GM21526 (cell line): ENCODE results near the gene DBN1.
"Not testable (repeated sequence)": the region's sequence is repeated elsewhere in the genome, so short reads cannot be mapped to it uniquely, and the experiment has no call there.

Experiments used
- ATAC-seq: cut with Tn5 transposase; IDR thresholded peaks from one replicate; pipeline ENCODE4 v1.9.1; 2021; ENCODE audit warnings: moderate library complexity; ENCODE audit not compliant: unreplicated experiment, low FRiP score

The DBN1 gene

DNA sequence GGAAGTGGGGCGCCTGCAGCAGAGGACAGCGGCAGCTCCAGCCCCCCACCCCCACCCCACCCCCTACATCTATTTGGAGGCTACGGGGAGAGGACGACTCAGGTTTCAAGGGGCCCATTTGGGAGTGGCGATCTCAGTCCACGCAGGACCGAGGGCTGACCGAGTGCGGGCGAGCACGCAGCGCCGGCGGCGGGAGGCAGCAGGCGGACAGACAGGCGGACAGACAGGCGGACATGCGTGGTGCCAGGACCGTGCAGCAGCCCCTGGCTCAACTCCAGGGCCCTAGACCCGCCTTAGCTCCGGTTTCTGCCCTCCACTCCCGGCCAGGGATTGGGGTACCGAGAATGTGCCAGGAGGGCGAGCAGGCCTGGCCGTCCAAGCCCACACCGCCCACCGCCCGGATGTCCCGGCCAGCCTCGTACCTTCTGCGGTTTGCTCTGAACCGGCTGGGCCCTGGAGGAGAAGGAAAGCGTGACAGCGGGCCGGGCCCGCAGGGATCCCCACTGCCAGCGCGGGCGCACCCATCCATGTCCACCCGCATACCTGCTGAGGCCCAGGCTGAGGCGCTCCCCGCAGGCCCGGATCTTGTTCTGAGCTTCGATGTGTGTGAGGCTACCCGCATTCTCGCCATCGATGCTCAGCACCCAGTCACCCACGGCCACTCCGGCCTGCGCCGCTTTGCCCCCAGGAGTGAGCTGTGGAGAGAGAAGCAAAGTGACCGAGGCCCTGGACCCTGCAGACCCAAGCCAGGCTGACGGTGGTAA lies 18.7 kb upstream of the DBN1 start:
- no peak for ATAC-seq

DNA sequence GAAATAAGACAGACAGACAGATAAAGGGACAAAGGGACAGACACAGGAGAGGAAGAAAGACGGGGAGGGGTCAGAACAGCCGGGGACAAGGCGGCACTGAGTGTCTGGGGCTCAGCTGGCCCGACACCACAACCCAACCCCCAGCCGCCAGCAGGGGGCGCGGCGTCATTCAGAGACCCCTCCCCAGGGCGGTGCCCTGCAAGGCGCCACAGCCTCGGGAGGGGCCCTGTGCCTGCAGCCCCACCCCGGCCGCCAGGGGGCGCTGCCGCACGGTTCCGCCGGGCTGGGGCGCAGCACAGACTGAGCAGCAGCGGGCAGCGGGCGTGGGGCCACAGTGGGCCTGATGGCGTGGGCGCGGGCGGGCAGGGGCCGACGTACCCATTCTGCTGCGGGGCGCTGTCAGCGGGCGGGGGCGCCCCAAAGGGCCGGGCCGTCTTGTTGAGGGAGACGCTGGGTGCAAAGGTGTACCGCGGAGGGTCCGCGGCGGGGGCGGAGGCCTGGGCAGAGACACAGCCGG lies 18.1 kb upstream of the DBN1 start:
- no peak for ATAC-seq

DNA sequence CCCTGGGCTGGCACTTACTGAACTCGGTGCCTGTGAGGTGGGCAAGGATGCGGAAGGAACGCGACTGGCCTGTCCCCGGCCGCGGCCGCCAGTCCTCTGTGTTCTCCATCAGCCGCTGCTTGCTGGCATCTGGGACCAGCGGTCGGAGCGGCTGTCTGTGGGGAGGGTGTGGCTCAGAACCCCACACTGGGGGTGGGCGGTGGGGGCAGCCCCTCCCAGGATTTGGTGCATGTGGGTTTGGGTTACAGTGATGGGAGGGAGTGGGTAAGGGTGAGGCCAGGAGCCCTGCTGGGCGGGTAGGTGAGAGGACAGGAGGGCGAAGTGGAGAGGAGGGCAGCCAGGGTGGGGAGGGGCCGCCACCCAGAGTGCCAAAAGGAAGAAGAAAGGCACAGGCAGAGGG lies 17.6 kb upstream of the DBN1 start:
- ATAC-seq: no peak

DNA sequence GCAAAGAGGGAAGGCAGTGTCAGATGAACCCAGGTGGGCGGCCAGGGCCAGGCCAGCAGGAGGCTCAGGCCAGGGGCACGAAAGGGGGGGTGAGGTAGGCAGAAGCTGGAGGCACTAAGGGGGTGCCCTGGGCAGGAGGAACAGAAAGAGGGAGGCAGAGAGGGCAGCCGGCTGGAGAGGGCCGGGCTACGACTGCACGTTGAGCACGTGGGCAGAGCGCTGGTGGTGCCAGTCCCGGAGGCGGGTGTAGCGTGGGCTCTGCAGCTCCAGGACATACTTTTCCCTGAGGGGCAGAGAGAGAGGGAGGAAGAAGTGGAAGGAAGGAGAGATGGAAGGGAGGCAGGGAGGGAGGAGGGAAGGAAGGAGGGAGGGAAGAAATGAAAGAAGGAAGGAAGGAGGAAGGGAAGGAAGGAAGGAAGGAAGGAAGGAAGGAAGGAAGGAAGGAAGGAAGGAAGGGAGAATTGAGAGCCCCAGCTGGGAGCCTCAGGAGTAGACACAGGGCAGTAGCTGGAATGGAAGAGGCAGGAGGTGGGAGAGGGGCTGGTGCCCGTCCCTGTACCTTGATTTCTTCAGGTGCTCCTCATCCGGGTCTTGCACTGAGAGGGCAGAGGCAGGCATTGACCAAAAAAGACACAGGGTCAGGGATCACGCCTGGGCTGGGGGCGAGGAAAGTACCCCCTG lies 17.0 kb upstream of the DBN1 start:
- no peak for ATAC-seq

DNA sequence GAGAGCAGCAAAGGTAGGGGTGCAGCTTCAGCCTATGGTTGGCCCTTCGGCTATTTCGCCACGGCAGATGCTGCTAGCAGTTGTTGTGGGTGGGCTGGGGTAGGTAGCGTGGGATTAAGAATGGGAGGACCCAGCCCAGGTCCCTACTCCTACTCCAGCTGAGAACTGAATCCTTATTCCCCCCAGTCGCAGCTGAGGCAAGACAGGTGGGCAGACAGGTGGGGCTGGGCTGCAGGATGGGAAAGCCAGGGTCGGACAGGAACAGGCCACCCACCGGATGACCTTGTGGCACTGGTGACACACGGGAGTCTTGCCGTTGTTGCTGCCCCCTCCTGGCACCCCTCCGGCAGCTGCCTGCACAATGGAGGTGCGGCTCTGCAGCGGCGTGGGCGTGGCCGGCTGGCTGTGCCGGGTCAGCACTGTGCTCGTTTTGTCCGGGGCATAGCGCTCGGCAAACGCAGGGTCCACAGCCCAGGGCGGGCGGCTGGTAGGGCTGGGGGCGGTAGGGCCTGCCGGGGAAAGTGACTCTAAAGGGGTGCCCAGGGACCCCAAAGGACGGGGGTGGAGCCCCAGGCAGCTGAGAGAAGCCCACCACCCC lies 15.8 kb upstream of the DBN1 start:
- ATAC-seq: no peak

DNA sequence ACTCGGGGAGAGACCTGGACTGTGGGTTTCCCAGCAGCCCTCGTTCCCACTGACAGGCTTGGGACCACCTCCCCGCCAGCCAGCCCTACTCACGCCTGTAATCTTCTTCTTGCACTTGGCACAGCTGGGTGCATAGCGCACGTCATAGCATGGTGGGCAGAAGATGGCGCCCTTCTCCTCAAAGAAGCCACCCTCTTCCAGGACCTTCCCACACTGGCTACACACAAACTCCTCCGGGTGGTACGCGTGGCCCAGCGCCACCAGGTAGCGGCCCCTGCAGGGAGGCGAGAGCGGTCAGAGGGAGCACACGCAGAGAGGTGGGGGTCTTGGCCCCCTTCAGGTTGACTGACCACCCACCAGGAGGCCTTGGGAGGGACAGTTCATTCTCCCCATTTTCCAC lies 14.5 kb upstream of the DBN1 start:
- no peak for ATAC-seq

DNA sequence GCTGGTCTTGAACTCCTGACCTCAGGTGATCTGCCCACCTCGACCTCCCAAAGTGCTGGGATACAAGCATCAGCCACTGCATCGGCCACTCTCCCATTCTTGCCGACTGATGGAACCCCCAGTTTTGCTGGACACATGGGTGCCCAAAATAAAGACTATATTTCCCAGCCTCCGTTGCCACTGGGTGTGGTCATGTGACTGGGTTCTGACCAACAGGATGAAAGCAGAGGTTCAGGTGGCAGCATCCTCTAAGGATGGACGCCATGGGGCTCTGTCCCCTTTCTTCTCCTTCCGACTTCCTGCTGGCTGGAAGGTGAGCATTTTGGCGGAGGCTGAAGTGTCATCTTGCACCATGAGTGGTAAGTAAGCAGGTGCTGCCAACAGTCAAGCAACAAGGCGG lies 13.7 kb upstream of the DBN1 start:
- ATAC-seq: no peak

DNA sequence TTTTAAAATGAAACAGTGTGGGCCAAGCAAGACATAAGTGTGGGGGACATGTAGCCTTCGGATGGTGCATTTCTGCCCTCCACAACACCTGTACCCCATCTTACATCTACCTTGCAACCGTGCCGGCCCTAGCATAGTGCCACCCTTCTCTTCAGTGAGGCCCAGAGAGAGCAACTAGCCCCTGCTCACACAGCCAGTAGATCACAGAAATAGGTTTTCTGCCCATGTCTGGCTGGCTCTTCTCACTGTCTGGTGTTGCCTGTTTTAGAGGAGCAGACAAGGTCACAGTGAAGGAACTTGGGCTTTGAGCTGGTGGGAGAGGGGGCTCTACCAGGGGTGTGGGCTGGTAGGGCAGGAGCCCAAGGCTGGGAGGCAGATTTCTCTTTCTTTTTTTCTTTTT lies 12.8 kb upstream of the DBN1 start:
- ATAC-seq: no peak

DNA sequence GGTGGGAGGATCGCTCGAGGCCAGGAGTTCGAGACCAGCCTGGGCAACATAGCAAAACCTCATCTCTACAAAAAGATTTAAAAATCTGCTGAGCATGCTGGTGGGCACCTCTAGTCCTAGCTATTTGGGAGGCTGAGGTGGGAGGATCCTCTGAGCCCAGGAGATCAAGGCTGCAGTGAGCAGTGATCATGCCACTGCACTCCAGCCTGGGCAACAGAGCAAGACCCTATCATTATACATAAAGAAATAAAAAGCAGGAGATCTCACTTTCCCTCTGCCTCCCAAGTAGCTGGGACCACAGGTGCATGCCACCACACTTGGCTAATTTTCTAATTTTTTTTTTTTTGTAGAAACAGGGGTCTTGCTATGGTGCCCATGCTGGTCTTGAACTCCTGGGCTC lies 12.3 kb upstream of the DBN1 start:
- not testable (repeated sequence) for ATAC-seq

DNA sequence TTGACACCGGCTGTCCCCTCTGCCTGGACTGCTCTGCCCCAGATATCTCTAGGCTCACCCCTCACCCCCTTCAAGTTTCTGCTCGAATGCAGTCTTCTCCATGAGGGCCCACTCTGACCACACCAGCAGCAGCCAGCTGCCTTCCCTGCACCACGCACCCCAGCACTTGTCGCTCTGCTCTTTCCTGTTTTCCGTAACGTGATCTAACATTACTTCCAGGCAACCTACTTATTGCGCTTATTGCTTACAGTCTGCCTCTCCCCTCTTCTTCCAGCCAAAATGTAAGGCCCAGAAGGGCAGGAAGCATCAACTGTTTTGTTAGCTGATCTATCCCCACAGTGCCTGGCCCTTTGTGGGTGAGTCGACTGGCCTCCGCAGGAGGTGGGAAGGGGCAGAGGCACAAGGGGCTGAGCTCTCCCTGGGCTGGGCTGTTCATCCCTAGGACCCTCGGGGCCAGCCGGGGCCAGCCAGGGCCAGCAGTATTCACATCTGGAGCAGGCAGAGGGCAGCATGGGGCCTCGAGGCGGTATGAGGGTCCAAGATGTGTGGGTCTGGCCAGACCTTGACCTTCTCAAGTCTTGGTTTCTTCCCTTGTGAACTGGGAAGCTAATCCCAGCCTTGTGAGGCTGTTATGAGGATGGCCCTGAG lies 11.6 kb upstream of the DBN1 start:
- no peak for ATAC-seq

DNA sequence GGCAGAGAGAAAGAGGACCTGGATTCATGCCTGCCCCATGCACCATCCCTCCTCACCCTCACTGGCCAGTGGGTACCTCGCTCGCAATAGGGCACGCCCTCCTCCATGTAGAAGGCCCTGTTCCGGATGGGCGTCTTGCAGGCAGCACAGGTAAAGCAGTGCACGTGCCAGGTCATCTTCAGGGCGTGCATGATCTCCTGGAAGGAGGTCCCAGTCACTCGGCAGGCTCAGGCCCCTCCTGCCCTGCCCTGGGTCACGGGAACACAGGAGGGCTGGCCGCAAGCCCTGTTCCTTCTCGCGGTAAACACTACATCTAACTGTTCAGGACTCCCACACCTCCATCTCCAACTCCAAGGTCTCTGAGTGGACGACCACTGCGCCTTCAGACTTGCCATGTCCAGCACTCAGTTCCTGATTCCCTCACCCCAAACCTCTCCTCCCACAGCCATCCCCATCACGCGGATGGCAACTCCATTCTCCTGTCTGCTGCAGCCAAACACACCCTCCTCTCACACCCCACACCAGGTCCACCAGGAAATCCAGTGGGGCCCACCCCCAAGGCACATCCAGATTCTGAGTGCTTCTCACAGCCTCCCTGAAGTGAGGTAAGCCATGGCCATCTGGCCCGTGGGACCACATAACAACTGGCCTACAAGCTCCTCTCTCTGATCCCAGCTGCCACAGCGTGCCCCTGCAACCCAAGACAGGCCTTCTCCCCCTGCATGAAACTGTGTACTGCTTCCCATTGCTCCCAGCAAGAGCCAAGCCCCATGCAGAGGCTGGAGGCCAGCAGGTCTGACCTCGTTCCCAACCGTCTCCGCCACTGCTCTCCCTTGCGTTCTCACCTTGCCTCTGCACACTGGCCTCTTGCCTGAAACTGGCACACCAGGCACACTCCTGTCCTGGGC lies 10.8 kb upstream of the DBN1 start:
- ATAC-seq: no peak

DNA sequence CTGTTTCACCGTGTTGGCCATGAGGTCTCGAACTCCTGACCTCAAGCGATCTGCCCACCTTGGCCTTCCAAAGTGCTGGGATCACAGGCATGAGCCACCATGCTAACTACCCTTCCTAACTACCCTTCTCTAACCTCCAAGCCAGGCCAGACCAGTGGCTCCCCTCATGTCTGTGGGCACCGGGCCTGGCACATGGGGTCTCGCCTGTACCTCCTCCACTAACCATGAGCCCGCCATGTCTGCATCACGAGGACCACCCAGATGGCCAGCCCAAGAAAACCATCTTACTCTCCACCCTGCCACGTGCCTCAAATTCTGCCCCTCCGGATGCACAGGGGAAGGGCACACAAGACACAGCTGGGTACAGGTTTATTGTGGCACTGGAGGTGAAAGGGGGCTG lies 9.6 kb upstream of the DBN1 start:
- ATAC-seq: no peak

DNA sequence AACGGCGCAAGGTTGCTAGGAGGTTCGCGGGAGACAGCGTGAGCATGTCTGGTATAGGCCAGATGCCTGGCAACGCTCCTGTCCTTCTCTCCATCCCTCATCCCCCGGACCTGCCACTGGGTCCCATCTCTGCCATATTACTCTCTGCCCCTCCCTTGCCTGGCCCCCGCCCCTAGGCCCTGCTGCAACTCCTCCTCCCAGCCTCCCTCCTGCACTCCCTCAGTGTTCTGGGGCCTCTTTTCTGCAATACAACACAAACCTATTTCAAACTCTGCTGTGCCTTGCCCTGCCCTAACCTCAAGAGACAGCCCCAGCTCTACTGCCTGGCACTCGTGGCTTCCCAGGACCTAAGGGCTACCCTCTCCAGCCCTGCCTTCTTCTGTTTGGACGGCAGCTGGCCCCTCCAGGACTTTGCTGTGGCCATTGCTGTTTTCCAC lies 8.9 kb upstream of the DBN1 start:
- ATAC-seq: no peak

DNA sequence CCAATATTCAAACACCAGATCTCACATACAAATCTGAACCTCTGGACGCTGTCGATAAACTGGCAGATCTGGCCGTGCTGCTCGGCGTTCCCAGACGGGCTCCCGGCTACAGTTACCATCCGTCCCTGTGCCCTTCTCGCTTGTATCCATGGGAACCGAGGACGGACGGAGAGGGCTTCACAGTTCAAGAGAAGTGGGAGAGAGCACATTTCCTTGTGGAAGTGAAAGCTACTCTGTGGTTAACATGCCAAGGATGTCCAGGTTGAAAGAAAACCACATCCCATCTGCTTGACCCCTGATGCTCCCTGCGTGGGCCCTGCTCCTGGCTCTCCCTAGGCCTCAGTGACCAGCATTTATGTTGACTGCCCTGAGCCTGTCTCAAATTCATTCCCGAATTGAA lies 6.3 kb upstream of the DBN1 start:
- ATAC-seq: no peak

DNA sequence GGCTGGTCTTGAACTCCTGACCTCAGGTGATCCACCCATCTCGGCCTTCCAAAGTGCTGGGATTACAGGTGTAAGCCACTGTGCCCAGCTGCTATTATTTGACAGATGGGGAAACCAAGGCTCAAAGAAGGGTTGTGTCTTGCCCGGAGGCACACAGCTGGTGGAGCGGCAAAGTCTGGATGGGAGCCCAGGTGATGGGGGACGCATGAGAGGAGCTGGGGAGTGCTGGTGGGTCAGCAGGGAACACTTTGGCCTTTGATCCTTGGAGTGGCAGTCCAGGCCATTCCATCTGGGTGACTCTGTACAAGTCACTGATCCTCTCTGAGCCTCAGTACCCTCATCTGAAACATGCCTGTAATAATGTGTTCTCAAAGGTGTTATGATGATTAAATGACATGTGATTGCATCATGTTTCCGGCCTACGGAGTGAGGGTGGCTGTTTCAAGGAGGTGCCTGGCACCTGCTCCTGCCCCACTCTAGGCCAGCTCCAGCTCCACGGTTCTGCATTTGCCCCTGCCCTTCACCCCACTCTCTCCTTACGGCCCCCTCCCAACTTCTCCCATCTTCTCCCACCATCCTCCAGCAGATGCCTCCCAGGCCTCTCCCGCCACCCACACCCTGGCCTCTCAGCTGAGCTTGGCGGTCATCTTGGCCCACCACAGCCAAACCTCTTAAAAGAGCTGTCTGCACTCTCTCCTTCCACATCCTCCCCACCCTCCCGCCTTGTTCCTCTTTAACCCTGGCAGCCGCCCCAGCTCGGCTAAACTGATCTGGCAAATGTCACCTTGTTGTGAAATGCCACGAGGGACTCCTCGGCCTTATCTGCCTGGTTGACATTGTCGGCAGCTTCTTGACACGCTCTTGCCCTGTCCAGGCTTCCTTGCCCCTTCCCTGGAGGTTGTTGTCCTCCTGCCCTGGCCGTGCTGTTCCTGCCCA lies 5.5 kb upstream of the DBN1 start:
- no peak for ATAC-seq

DNA sequence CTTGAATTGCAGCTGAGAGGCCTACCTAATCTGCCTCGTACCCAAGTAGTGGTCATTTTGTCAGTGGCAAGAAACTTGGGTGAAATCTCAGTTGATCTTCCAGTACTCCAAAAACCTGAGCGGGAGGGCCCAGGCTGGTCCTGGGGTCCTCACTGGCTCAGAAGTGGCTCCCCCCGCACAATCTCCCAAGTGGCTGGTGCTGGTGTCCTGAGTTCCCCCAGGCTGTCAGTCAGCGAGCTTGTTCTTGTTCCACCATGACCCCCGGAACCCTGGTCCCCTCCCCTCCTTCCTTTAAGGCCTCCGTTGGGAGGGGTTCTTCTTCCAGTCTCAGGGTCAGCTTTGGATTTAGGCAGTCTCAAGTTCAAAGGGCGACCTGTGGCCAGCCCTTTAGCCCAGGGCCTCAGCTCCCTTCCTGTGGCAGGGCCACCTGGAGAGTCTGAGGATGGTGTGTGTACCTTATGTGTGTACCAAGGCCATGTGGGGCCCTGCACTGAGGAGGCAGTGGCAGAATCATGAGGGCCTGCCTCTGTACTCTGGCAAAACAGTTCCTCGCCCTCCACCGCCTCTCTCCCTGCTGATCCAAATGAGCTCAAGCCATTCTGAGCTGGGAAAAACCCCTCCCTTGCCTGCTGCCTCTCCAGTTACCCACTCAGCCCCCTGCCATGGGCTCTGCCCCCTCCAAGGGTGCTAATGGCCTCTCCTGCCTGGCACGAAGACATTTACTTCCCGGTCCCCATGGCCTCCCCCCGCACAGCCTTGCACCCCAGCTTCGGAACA lies 4.5 kb upstream of the DBN1 start:
- ATAC-seq: no peak

DNA sequence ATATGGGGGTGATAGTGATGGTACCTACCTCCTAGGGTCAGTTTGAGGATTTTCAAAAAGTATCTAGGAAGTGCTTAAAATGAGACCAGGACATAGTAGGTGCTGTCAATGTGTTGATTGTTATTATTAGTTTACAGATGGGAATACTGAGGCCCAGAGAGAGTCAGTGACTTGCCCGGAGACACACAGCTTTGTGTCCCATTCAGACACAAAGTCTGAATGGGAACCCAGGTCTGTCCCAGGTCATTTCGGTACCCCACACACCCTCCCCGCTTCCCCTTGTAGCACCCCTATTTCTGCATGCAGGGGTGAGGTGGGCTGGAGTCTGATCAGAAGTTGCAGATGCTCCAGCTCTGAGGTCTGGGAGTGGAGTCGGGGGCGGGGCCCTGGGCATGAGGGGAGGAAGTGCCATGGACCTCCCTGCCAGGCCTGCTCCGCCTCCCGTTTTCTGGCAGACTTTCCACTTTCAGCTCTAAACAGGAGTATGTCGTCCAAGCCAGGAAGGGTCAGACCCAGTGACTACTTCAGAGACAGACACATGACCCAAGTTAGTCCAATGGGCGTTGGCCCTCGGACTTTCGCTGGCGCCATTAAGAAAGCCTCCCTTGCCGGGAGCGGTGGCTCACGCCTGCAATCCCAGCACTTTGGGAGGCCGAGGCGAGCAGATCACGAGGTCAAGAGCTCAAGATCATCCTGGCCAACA lies 3.2 kb upstream of the DBN1 start:
- ATAC-seq: no peak
